Stimulated activated CD8-positive, alpha-beta memory T cell treated with anti-CD3 and anti-CD28 coated beads, Interleukin-2, amount 100 ng/mL, for 48 hours (primary cell): Measurements from ENCODE around the gene STXBP2.

Source experiments
- DNase-seq, 2 donors: peaks; one replicate each; pipeline ENCODE4 v3.0.0-alpha.2; 2020; ENCODE audit warnings: low read depth in 2 of 2

Gene STXBP2

DNA sequence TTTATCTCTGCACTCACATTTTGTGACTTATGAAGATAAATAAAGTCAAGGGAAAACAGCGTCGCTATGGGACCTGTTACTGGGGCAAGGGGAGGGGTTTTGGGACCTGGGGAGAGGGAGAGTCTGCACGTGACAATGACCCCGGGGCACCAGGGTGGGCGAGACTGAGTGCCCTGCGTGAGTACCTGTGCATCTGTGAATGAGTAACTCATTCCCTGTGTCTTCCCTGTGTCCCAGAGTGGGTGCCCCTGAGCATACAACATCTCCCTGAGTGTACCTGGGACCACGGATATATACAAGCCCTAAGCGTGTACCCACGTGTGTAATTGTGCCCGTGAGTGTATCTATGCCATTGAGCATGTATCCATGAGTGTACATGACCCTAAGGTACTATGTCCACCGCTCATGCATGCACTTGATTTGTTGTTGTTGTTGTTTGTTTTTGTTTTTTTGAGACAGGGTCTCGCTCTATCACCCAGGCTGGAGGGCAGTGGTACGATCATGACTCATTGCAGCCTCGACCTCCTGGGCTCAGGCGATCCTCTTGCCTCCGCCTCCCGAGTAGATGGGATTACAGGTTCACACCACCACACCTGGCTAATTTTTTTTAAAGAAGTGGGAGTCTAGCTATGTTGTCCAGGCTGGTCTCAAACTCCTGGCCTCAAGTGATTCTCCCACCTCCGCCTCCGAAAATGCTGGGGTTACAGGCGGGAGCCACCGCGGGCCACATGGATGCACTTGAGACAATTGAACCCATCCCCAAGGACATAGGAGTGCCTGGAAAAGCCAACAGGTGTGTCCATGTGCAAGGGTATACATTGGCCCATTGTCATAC, 43.1 kb downstream of the STXBP2 start:
- no peak for DNase-seq

DNA sequence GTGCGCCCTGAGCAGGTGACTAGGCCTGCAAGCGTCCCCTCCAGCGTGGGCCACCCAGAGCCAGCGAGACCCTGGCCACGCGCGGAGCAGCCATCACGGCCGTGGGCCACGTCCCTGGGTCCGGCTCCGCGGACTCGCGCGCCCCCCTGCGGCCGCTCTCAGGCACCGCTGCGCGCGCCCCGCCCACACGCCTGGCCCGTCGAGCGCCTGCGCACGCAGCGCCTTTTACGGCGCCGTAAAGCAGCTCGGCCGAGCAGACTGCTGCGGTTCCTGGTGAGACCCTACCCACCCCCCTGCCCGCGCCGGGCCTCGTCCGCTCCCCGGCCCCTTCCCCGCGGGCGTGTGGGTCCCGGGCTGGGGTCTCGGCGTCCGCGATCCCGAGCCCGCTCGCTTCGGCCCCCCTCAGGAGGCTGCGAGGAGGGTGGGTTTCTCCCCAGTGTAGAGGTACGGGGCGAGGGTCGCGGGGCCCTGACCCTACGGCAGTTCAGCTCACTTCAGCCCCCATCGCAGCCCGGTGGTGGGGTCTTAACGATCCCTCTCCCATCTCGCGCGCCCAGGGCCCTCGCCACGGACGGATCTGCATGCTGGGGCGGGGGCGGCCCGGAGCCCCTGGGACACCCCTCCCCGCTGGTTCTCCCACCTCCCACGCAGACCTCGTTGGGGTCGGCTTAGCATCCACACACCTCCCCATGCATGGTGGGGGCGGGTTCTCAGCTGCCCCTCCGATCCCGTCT, 43.9 kb downstream of the STXBP2 start, which contains the start of gene TRAPPC5:
Gene TRAPPC5, plus strand, starts transcription at position 228 of the 734 bp plus-strand sequence. CDS start 1,421 bp downstream, outside the sequence.
- DNase-seq, result peak; percentile 77 to 82

DNA sequence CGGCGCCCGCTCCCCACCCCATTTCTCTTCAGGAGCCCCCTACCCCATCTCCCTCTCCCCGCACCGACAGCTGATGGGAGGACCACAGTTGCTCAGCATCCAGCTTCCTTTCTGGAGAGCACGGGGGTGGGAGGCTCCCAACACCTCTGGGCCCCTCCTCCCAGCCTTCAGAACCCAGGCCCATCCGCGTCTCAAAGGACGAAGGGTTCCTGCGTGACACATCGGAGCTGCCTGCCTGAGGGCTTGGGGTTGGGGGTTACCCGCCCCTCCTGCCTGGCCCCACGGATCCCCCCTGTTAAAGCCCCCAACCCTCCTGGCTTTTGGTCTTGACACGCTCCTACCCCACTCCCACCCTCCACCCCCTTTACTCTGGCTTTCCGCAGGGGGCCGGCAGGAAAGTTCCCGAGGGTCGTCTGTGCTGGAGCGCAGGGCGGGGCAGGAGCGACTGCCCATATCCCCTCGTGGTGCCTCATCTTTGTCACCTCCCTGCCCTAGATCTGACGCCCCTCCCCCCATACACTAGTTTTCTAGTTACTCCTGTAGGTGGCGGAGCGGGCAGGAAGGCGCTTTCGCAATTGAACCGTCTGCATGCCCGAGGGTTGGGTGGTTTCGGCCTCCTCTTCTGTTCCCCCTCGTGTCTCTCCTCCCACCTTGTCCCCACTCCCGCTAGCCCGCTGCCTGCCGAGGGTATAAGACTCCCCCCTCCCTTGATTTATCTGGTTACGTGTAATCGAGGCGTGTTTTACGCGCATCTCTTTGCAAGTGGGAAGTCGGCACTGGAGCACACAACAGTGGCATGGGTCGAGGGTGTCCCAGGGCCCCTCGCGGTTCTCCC, 44.6 kb downstream of the STXBP2 start:
- peak; percentile 75 to 78 for DNase-seq

DNA sequence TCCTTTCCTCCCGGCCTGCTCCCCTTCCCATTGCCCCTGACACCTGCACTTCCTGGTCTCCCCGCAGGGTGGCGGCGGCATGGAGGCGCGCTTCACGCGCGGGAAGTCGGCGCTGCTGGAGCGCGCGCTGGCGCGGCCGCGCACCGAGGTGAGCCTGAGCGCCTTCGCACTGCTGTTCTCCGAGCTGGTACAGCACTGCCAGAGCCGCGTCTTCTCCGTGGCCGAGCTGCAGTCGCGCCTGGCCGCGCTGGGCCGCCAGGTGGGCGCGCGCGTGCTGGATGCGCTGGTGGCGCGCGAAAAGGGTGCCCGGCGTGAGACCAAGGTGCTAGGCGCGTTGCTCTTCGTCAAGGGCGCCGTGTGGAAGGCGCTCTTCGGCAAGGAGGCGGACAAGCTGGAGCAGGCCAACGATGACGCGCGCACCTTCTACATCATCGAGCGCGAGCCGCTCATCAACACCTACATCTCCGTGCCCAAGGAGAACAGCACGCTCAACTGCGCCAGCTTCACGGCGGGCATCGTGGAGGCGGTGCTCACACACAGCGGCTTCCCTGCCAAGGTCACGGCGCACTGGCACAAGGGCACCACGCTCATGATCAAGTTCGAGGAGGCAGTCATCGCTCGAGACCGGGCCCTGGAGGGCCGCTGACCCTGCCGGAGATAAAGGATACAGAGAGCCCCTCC, 45.4 kb downstream of the STXBP2 start:
- DNase-seq, result no peak

DNA sequence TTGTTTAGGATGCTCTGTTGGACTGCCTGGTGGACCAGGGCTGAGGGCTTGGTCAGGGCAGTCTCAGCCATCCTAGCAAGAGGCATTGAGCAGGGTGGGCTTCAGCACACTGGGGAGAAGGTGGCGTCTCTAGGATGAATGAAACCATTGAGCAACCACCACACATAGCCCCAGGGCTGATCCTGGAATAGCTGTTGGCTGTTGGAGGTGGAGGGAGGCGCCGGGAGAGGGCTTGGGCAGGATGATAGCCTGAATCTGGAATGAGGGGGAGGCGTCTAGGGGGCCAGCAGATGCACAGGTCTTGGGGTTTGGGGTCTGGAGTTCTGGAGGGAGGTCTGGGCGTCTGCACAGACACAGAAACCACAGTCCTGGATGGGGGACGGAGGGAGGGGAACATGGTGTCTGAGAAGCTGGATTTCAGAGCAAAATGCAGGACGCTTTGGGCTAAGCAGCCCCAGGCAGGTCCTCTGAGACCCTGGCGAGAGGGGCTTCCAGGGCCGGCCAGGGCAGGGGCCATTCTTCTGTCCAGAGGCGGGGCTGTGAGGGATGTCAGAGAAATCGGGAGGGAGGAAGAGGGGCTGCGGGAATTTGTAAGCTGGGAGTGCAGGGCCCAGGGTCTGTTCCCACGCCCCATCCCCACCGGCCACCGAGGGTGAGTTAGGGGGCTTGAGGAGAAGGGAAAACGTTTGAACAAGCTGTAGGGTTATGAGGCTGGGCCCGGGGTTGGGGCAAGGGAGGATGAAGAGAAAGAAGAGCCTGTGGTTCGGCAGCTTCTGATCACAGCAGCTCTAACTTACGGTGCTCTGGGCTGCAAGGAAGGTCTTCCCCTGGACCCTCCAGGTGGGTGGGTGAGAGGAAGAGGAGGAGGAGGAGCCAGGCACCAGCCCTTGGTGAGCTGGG, 48.9 kb downstream of the STXBP2 start:
- no peak for DNase-seq

DNA sequence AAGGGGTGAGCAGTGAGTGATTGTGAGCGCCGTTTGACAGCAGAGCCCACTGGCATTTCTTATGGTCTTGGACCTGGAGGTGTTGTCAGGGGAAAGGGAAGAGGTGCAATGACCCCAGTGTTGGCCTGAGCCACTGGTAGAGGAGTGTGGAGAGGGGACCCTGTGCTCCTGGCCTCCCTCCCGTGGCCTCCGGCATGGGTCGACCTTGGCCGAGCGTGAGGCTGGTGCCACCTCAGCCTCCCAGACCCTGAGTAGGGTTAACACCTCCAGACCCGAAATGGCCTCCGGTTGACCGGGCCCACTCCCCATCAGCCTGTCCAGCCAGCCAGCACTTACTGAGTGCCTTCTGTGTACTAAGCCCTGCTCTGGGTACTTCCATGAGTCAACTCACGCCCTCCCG, 50.3 kb downstream of the STXBP2 start:
- DNase-seq, result no peak

DNA sequence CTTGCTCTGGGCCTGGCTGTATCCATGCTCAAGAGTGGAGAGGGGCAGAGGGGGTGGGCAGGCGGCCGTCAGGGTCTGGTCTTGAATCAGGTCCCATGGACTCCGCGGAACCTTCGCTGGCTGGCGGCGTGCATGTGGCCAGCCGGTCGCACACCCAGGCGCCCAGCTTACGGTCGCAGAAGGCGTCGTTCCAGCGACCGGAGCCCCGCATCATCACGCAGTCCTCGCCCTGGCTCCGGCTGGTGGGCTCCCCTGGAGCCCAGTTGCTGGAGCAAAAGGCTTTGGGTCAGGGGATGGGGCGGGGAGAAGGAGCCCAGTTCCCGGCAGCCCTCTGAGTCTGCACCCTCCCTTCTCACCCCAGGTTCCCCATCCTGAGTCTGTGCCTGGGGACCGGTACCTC, 52.3 kb downstream of the STXBP2 start:
- DNase-seq, result no peak

DNA sequence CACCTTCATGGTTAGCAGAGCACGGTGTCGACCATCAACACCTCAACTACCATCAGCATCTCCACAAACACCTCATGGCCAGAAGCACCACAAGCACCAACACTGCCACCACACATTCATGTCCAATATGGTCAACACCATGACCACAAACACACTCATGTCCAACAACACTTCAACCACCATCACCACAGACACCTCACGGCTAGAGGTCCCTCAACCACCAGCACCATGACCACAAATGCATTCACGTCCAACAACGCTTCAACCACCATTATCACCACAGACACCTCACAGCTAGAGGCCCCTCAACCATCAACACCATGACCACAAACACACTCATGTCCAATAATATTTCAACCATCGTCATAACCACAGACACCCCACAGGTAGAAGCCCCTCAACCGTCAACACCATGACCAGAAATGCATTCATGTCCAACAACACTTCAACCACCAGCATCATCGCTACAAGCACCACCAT, 53.9 kb downstream of the STXBP2 start:
- no peak for DNase-seq

DNA sequence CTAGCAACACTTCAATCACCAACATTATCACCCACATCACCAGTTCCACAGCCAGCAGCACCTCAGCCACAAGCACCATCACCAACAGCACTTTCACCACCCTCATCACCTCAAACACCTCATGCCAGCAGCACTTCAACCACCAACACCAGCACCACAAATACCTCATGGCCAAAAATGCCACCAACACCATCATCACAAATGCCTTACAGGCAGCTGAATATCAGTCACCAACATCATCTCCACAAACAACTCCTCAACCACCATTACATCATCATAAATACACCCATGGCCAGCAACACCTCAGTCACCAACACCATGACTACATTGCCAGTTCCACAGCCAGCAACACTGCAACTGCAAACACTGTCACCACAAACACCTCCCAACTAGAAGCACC, 54.6 kb downstream of the STXBP2 start:
- DNase-seq, result no peak

DNA sequence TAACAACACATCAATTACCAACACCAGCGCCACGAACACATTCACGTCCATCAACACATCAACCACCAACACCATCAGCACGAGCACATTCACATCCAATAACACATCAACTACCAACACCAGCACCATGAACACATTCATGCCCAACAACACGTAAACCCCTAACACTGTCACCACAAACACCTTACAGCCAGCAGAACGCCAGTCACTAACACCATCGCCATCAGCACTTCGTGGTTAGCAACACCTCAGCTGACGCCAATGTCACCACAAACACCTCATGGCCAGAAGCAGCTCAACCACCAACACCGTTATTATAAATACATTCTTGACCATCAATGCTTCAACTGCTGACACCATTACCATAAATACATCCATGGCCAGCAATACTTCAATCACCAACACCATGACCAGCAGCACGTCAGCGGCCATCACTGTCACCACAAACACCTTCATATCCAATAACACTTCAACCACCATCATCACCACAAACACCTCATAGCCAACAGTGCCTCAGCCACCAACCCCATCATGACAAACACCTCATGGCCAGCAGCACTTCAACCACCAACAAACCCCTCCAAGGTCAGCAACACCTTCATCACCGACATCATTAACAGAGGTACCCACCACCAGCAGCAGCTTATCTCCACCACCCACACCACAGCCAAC, 55.6 kb downstream of the STXBP2 start:
- DNase-seq, result no peak

DNA sequence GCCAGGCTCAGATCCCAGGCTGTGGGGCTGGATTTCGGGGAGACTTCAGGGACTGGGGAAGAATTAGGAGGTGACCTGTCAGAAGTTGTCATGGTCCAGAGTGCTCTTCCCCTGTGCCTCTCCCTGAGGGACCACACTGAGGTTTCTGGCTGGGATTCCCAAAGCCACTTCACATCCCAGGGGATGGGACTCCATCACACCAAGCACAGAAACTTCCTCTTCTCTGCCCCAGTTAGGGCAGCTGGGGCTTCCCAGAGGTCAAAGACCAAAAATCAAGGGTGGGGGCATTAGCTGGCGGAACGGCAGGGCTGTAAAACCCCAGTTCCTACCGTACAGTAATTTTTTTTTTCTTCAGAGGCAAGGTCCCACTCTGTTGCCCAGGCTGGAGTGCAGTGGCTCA, 57.6 kb downstream of the STXBP2 start:
- DNase-seq, result no peak
